ENCODE results near the gene RAB6B.

DNA sequence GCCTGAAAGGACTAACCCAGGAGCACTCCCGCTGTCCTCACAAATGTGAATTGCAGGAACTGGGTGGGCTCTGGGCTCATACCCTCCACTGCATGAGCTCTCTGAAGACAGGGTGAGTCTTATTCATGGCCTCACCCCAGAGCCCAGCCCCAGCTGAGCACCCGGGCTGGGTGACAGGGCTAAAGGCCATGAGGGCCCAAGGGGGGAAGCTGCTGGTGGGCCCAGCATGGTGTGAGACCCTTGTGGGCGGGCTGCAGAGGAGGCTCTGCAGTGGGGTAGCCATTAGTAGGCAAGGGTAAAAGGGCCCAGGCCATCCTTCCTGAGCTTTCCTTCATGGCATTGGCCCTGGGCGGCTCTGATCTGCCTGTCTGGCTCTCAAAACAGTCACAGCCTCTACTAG is 59.7 kb downstream of the RAB6B start:
- TF ChIP-seq CTCF (IDR thresholded peaks at IDR 0.05) (no peak), POLR2A (IDR thresholded peaks at IDR 0.05) (no peak)
